ENCODE data around the gene RET.
"Not testable (repeated sequence)": the region's sequence is repeated elsewhere in the genome, so short reads cannot be mapped to it uniquely, and the experiment has no call there.

The RET gene

DNA sequence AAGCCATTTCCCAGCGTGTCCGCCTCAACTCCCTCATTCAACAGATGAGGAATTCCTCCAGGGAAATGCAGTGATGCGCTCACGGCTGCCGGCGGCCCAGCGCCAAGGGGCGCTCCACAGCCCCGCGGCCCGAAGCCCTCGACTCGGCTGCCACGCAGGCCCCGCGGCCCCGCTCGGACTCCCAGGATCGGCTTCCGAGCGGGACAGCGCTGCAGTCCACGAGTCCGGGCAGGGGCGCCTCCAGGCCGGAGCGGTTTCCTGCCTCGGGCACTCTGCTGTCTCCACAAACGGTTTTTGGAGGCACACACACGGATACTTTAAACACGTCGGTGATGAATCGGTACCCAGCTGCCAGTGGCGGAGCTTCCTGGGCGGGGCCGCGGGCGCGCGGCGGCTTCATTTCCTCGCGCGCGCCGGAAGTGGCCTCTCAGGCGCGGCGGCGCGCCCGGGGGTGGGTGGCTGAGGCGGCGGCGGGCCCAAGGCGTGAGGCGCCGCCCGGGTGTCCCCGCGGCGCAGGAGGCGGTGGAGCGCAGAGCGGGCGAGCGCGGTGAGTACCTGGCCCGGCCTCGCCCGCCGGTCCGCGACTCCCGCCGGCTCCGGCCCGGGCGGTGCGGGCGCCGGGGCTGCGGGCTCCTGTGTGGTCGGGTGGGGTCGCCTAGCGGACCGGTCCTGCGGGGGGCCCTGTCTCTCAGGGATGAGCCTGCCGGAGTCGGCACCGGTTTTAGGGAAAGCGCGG lies 61.3 kb downstream of the RET start, which contains the start of gene CSGALNACT2:
Gene CSGALNACT2 (plus strand): TSS at position 425 of the 736 bp plus-strand sequence. CDS start 16,705 bp downstream, outside the sequence.
- DNase-seq: peak; percentile 80
- in situ Hi-C loops (cut with MboI; ENCODE audit: low pct_unique_long_range_greater_than_20kb, low sequenced_read_pairs): no loop called here

DNA sequence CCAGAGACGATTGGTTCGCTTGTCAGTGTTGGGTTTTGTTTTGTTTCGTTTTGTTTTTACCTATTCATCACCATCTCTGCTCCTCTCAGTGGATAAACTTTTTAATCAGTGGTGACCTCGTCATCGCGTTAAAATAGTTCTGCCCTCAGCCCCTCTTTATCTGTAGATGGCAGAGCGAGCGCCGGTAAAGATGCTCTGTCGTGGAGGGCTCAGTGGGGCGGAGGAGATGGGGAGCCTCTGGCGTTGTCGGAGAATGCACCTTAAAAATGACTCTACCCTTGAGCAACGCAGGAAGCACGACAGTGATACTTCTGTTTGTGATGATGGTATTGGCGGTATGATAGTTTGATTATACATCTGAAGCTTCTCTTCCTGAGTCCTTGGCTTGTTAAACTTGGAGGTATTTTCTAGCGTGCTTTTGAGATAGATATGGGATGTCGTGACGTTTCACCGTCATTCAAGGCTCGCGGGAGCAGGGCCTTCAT lies 61.9 kb downstream of the RET start:
- in situ Hi-C loops (cut with MboI; ENCODE audit: low pct_unique_long_range_greater_than_20kb, low sequenced_read_pairs): no loop called here
- peak; percentile 47 for DNase-seq

DNA sequence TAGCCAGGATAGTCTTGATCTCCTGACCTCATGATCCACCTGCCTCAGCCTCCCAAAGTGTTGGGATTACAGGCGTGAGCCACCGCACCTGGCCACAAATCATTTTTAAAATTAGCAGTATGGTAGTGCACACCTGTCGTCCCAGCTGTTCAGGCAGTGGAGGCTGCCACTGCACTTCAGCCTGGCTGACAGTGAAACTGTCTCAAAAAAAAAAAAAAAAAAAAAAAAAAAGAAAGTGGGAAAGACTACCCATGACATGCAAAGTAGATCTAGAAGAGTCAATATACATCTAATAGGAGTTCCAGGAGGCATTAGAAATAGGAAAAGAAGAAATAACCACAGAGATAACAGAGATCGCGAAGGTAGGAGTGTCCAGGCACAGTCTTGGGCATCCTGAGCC lies 64.6 kb downstream of the RET start:
- in situ Hi-C loops (cut with MboI; ENCODE audit: low pct_unique_long_range_greater_than_20kb, low sequenced_read_pairs): no loop called here
- no peak for DNase-seq

DNA sequence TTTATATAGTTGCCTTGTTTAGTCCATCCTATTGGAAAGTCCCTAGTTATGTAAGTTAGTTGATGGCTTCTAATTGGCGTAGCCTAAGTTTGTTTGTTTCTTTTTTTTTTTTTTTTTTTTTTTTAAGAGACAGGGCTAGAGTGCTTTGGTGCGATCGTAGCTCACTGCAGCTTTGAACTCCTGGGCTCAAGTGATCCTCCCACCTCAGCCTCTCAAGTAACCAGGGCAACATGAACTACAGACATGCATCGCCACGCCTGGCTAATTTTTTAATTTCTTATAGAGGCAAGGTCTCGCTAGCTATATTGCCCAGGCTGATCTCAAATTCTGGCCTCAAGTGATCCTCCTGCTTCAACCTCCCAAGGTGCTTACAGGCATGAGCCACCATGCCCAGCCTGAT lies 68.4 kb downstream of the RET start:
- in situ Hi-C loops (cut with MboI; ENCODE audit: low pct_unique_long_range_greater_than_20kb, low sequenced_read_pairs): no loop called here
- no peak for DNase-seq

DNA sequence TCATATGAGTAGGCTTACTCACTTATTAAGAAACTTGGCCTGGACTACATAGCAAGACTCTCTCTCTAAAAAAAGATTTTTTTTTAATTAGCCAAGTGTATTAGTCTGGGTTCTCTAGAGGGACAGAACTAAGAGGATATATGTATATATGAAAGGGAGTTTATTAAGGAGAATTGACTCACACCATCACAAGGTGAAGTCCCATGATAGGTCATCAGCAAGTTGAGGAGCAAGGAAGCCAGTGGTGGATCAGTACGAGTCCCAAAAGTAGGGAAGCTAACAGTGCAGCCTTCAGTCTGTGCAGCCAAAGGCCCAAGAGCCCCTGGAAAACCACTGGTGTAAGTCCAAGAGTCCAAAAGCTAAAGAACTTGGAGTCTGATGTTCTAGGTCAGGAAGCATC lies 69.1 kb downstream of the RET start:
- DNase-seq; in situ Hi-C loops (cut with MboI; ENCODE audit: low pct_unique_long_range_greater_than_20kb, low sequenced_read_pairs): not testable (repeated sequence)

DNA sequence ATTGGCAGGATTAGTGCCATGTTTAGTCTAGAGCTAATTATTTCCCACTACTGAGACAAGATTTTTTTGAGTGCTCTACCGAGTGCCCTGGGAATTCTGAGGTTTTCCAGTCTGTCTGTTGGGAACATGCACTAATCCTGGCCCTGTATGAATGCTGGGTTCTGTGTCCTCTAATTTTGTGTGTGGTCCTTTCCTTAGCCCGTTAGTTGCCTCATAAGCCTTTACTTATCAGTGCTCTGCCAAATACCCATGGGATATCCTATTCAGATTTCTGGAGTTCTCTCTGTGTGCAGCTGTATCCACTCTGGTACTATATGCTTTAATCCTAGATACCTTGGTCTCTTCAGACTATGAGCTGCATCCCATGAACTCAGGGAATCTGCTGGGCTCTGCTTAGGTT lies 74.5 kb downstream of the RET start:
- in situ Hi-C loops (cut with MboI; ENCODE audit: low pct_unique_long_range_greater_than_20kb, low sequenced_read_pairs): no loop called here
- no peak for DNase-seq

DNA sequence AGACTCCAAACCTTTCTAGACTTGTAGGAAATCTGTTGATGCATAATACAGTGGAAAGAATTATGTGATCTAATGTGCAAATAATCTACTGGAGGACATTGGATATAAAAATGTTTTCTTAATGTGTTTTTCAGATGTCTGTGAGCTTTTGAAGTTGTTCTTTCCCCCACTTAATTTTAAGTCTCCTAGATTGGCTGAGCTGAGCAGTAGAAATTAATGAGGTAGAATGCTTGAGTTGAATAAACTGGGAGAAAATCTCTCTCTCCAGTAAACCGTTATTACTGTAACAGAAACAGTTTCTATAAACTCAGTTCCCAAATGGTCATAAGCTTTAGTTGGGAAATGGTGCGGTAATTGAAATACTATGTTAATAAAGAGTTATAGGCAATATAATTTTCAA lies 77.0 kb downstream of the RET start:
- in situ Hi-C loops (cut with MboI; ENCODE audit: low pct_unique_long_range_greater_than_20kb, low sequenced_read_pairs): no loop called here
- DNase-seq: no peak

DNA sequence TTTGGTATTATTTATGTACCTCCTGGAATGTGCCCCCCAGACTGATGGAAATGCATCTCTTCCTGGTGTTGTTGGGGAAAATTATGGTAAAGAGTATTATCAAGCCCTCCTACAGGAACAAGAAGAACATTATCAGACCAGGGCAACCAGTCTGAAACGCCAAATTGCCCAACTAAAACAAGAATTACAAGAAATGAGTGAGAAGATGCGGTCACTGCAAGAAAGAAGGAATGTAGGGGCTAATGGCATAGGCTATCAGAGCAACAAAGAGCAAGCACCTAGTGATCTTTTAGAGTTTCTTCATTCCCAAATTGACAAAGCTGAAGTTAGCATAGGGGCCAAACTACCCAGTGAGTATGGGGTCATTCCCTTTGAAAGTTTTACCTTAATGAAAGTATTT lies 78.4 kb downstream of the RET start:
- in situ Hi-C loops (cut with MboI; ENCODE audit: low pct_unique_long_range_greater_than_20kb, low sequenced_read_pairs): no loop called here
- DNase-seq: no peak

DNA sequence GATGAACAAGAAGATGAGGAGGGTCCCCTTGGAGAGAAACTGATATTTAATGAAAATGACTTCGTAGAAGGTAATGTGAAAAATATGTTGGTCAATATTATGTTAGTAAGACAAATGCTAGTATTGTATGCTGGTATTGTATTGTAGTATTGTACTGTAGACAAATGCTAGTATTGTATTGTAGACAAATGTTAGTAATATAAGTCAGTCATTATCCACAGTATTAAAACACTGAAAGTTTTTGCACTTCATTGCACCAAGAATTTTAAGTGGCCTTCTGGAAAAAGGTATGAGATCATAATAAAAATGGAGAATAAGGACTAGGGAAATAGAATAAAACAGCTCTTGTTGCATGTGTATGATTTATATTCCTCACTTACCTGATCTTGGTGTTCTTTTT lies 78.9 kb downstream of the RET start:
- in situ Hi-C loops (cut with MboI; ENCODE audit: low pct_unique_long_range_greater_than_20kb, low sequenced_read_pairs): no loop called here
- no peak for DNase-seq

DNA sequence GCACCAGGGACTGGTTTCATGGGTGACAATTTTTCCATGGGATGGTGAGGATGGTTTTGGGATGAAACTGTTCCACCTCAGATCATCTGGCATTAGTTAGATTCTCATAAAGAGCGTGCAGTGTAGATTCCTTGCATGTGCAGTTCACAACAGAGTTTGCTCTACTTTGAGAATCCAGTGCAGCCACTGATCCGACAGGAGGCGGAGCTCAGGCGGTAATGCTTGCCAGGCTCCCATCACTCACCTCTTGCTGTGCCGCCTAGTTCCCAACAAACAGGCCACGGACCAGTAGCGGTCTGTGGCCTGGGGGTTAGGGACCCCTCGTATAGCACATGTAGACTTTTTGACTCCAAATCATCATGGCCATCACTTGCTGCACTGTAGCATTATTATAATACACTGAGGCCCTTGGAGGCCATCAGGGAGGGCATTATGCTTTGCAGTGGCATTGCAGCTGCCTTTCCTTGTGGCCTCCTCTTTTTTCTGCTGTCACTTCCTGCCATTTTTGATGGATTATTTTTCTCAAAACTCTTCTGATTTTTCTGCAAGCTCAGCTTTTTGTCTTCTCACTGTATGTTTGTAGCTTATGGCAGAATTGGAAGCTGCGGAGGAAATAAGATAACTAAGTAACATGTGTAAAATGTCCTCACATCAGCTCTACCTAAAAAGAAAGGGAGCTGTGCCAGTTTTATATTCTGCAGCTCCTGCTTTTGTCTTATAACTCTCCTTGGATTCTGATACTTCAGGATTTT lies 79.9 kb downstream of the RET start:
- in situ Hi-C loops (cut with MboI; ENCODE audit: low pct_unique_long_range_greater_than_20kb, low sequenced_read_pairs): no loop called here
- no peak for DNase-seq

DNA sequence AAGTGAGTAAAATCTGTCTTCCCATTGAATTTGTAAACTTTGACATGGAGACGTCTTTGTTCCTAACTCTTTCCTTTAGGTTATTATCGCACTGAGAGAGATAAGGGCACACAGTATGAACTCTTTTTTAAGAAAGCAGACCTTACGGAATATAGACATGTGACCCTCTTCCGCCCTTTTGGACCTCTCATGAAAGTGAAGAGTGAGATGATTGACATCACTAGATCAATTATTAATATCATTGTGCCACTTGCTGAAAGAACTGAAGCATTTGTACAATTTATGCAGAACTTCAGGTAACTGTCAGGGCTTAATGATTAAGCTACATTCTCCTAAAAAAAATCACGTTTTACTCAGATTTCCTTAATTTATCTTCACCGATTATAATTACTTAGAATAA lies 81.8 kb downstream of the RET start:
- DNase-seq: no peak
- in situ Hi-C loops (cut with MboI; ENCODE audit: low pct_unique_long_range_greater_than_20kb, low sequenced_read_pairs): no loop called here

DNA sequence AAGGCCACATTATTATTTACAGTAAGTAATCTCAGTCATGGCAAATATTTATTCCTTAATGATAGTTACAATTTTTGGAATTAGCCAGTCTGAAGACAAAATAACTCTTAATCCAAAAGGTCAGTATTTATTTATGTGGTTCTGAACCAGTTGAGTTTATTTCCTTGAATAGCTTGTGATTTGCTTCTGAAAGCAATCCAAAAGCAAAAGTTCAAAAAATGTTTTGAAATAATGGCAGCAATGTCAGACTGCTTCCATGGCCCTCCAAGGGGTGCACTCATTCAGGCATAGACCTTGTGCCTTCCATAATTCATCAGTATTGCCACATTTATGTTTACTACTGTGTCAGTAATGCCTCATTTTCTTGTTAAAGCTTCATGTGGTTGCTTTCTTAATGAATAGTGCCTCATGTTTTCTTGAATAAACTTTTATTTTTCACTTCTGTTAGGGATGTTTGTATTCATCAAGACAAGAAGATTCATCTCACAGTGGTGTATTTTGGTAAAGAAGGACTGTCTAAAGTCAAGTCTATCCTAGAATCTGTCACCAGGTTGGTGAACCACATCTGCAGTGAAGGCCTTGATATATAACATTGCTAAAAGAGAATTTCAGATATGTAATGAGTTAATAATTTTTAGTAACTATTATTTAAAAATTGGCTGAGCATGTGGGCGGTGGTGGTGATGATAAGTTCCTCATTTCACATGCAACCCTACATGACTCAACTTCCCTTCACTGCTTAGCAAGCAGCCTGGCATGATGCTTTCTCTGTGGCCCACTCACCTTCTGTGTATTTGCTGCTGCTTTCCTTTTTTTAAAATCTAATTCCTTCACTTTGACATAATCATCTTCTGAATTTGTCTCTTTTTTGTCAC lies 83.4 kb downstream of the RET start:
- peak; percentile 19 for DNase-seq

DNA sequence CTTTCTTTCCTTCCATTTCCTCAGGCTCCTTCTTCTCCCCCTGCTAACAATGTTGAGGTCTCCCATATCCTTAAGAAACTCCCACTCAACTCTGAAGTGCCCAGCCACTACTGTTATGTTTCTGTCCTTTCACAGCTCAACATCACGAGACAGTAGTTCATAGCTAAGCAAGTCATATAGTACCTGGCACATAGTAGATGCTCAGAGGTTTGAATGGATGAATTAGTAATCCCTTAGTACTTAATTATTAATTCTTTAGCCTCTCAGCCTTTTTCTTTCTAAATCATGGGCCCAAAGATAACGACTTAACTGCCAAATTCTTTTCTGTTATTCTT lies 84.0 kb downstream of the RET start:
- no peak for DNase-seq
- in situ Hi-C loops (cut with MboI; ENCODE audit: low pct_unique_long_range_greater_than_20kb, low sequenced_read_pairs): no loop called here

More for the DNA sequence above, 83.4 kb downstream of the RET start:
- in situ Hi-C loops (cut with MboI; ENCODE audit: low pct_unique_long_range_greater_than_20kb, low sequenced_read_pairs): no loop called here

DNA sequence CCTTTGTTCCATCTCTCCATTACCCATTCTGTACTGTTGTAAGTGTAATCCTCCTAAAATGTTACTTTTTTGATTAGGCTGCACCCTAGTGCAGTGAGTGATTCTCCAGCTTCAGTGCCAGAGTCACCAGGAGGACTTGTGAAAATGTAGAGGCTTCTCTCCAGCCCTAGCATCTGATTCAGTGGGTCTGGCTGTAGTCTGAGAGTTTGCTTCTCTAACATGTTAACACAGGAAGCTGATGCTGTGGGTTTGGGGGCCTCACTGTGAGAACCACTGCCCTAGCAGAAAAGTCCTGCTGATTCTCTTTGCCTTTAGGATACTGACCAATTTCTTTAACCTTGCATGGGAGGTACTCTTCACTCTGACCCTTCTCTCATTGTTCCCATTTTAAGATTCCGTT lies 85.7 kb downstream of the RET start:
- DNase-seq: no peak
- in situ Hi-C loops (cut with MboI; ENCODE audit: low pct_unique_long_range_greater_than_20kb, low sequenced_read_pairs): no loop called here

DNA sequence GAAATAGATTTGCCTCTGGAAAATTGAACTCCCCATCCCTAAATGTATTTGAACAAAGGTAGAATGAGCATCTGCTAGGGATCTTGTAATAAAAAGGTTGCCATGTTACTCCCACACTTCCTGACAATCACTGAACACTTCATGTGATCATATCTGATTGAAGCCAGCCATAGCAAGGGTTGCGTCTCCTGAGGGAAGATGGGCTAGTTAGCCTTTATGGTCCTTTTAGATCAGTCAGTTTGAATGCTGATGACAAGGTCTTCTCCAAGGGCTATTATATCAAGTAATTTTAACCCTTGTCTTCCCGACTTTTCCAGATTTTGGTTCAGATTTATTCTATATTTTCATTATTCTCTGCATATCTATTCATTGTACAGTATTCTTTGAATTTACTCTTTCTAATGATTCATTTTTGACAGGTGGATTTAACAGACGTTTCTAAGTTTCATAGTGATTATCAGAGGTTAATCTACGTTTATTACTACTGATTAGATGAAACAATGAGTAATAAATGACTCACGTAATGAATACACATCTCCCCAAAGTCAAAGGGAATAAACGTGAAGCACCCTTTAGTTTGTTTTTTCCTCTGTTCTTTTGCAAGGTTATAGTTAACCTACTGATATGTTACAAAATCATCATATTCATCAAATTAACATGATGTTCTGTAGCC lies 89.5 kb downstream of the RET start:
- no peak for DNase-seq
- in situ Hi-C loops (cut with MboI; ENCODE audit: low pct_unique_long_range_greater_than_20kb, low sequenced_read_pairs): no loop called here

DNA sequence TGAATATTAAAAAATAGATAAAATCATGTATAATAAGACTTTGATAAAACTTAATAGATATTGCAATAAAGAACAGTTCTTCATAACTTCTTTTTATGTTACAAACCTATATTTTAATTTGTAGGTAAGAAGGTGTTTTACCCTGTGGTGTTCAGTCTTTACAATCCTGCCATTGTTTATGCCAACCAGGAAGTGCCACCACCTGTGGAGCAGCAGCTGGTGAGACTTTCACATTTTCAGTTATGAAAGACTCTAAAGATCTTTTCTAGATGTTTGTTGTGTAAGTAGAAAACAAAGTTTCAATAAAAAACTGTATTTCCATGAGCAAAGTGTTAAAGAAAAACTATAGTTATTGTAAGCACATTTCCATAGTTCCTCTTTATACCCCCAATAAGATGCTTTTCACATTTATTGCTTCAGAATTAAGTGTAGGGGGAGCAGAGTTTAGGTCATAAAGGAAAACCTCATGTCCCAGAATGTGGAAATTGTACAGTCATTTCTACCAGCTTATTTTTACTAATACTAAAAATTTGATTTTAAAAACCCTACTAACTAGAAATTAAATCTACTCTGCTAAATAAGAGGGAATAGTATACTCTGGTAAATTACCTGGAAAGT lies 90.1 kb downstream of the RET start:
- DNase-seq: no peak
- in situ Hi-C loops (cut with MboI; ENCODE audit: low pct_unique_long_range_greater_than_20kb, low sequenced_read_pairs): no loop called here

DNA sequence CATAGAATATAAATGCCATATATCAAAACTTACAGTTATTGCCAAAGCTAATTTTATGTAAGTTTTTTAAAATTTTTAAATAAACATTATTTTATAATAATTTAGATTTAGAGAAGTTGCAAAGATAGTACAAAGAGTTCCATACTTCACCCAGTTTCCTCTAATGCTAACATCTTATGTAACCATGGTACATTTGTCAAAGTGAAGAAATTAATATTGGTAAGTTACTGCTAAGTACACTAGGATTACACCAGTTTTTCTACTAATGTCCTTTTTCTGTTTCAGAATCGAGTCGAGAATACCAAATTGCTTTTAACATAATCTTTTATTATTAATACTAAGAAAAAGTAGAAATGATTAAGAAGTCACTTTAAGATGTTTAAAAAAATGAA lies 90.6 kb downstream of the RET start:
- in situ Hi-C loops (cut with MboI; ENCODE audit: low pct_unique_long_range_greater_than_20kb, low sequenced_read_pairs): no loop called here
- no peak for DNase-seq

DNA sequence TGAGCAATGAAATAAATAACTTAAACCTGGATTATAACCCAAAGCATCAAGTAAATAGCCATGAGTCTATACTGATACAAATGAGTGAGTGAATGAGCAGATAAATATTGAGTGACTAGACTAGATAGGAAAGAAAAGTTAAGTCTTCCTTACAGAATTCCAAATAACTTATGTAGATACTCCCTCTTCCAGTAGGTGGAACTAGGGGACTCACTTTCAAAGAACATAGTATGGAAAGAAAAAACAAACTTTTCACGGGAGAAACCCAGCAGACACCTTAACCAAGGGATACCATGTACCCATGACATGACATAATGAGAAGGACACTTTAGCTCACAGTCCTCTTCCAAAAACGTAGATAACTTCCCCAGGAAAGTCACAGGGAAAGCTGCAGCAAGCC lies 93.6 kb downstream of the RET start:
- in situ Hi-C loops (cut with MboI; ENCODE audit: low pct_unique_long_range_greater_than_20kb, low sequenced_read_pairs): no loop called here

DNA sequence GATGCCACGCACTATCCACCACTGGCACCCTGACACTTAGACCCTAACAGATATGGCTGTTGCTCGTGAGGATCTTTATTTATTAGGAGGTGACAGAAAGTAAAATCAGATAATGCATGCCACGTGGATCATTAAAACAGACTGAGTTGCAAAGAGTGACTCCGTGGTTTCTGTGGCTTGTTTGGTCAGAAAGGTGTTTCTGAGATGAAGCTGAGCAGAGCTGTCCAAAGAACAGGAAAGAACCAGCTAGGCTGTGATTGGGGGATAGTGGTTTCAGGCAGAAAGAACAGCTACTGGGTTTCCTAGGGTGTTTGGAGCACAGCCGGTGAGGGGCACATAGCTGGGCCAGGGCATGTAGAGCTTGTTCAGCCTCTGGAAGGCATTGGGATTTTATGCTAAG lies 95.8 kb downstream of the RET start:
- no peak for DNase-seq
- in situ Hi-C loops (cut with MboI; ENCODE audit: low pct_unique_long_range_greater_than_20kb, low sequenced_read_pairs): no loop called here

More for the DNA sequence above, 93.6 kb downstream of the RET start:
- DNase-seq: no peak

All from KBM-7 (cell line).